ENCODE results near the gene MRPL2. TPM values are rescaled to one million over a fixed set of nuclear protein-coding genes. Genes with fewer than 3 reads are reported as not detected.
A peak's percentile ranks its signal among the peaks of the same experiment; 100 is the strongest.

Gene MRPL2
- total and polyA plus RNA-seq, 2 donors (not counting 1 experiment from before 2014, with no cell fraction given): 45.6 to 52.8 TPM

- WGBS (ENCODE audit: insufficient coverage): 98% methylated on average over 19 of the region's 19 CpGs
- Histone ChIP-seq H4K20me1 (ENCODE audit: control insufficient read depth, insufficient read depth, low read length, poor library complexity, severe bottlenecking) (no peaks in the 10 kb centered on the region), H3K27ac (ENCODE audit: low read length in 2 of 2) (peak overlapping the region in 1 of 2 donors; percentile 85), H3K79me2 (ENCODE audit: control insufficient read depth, insufficient read depth, low read length) (no peaks in the 10 kb centered on the region), H2AFZ (ENCODE audit: insufficient read depth, low read depth, low read length, poor library complexity, severe bottlenecking) (peak overlapping the region; percentile 81), H3K4me3 (ENCODE audit: control extremely low read depth in 1 of 5, extremely low read depth in 1 of 5, insufficient read depth in 1 of 5, low read depth in 2 of 5, low read length in 4 of 5) (no peak overlapping the region), H3K27me3 (replicated peaks in 1 of 4; ENCODE audit: control extremely low read depth in 1 of 4, control insufficient read depth in 3 of 4, insufficient read depth in 4 of 4, low read length in 3 of 4) (no peaks in the 10 kb centered on the region), H3K4me1 (ENCODE audit: control insufficient read depth in 2 of 2, insufficient read depth in 2 of 2, low read length in 2 of 2) (peaks cover 14 to 17% of the 10 kb centered on the region in 2 donors), H3K4me2 (replicated peaks; ENCODE audit: low read depth, low read length, poor library complexity, severe bottlenecking) (peak overlapping the region; percentile 77), H3K9me3 (ENCODE audit: control extremely low read depth in 1 of 3, control insufficient read depth in 2 of 3, insufficient read depth in 1 of 3, low read length in 2 of 3) (no peaks in the 10 kb centered on the region), H3K9ac (ENCODE audit: low read length) (peak overlapping the region; percentile 77), H3K36me3 (replicated peaks in 1 of 2; ENCODE audit: control extremely low read depth in 1 of 2, control insufficient read depth in 1 of 2, extremely low read depth in 1 of 2, insufficient read depth in 2 of 2, low read length in 1 of 2) (peaks cover 0 to 20% of the 10 kb centered on the region in 2 experiments)
- intact Hi-C loops (cut with micrococcal nuclease): loop anchor here (10.0 kb wide), 1 partner anchor 478 kb away; no protein-coding TSS in a partner anchor
- Mint-ChIP-seq H3K27ac (peak overlapping the region; percentile 95), H3K4me1 (peaks cover 28% of the 10 kb centered on the region), H3K27me3 (no peaks in the 10 kb centered on the region), H3K4me3 (peak overlapping the region; percentile 94), H3K9me3 (ENCODE audit: insufficient read depth) (no peaks in the 10 kb centered on the region)
- TF ChIP-seq CTCF (IDR thresholded peaks at IDR 0.05) (no peak), EZH2 (IDR thresholded peaks at IDR 0.05; ENCODE audit: borderline replicate concordance, insufficient read depth, low read depth, low read length, poor library complexity, severe bottlenecking) (no peak)
- no peak for ATAC-seq (ENCODE audit: low read depth)
- ChIA-PET CTCF (interaction anchor here (0.6 kb wide), 1 partner anchor 18 kb away, joined by 3 read pairs; no protein-coding TSS in a partner anchor), POLR2A (interaction anchor here (0.6 to 2.7 kb wide), 2 partner anchors 21 to 123 kb away, joined by 4 to 11 read pairs; partner anchors contain the start of gene CNPY3)
- no peak for DNase-seq
Measured at GRCh38 chr6:43052225-43052841, 6.9 kb downstream of the MRPL2 start.

GRCh38 chr6:43050981-43051380 is 8.3 kb downstream of the MRPL2 start:
- no peak overlapping the region for H3K9ac ChIP-seq (ENCODE audit: low read length)
- 98% methylated on average over 16 of the region's 17 CpGs for WGBS (ENCODE audit: insufficient coverage)
- ATAC-seq (ENCODE audit: low read depth): no peak

More at GRCh38 chr6:43050981-43051380, 8.3 kb downstream of the MRPL2 start:
- peaks cover 0 to 26% of the 10 kb centered on the region in 2 experiments for H3K36me3 ChIP-seq (replicated peaks in 1 of 2; ENCODE audit: control extremely low read depth in 1 of 2, control insufficient read depth in 1 of 2, extremely low read depth in 1 of 2, insufficient read depth in 2 of 2, low read length in 1 of 2)
- intact Hi-C loops (cut with micrococcal nuclease): loop anchor here (10.0 kb wide), 1 partner anchor 476 kb away; no protein-coding TSS in a partner anchor
- H3K4me3 ChIP-seq (ENCODE audit: control extremely low read depth in 1 of 5, extremely low read depth in 1 of 5, insufficient read depth in 1 of 5, low read depth in 2 of 5, low read length in 4 of 5): no peak overlapping the region
- no peaks in the 10 kb centered on the region for H3K79me2 ChIP-seq (ENCODE audit: control insufficient read depth, insufficient read depth, low read length)
- no peak for DNase-seq
- no peak overlapping the region for H2AFZ ChIP-seq (ENCODE audit: insufficient read depth, low read depth, low read length, poor library complexity, severe bottlenecking)
- CTCF ChIA-PET: no interaction called here
- no peak overlapping the region for H3K4me2 ChIP-seq (replicated peaks; ENCODE audit: low read depth, low read length, poor library complexity, severe bottlenecking)
- H3K4me1 Mint-ChIP-seq: peaks cover 27% of the 10 kb centered on the region
- TF ChIP-seq CTCF (IDR thresholded peaks at IDR 0.05) (no peak), EZH2 (IDR thresholded peaks at IDR 0.05; ENCODE audit: borderline replicate concordance, insufficient read depth, low read depth, low read length, poor library complexity, severe bottlenecking) (no peak)
- H3K27ac Mint-ChIP-seq: no peak overlapping the region
- POLR2A ChIA-PET: interaction anchor here (0.6 kb wide), 1 partner anchor 29 kb away, joined by 3 read pairs; no protein-coding TSS in a partner anchor
- H3K27ac ChIP-seq (ENCODE audit: low read length in 2 of 2): no peak overlapping the region
- no peaks in the 10 kb centered on the region for H3K27me3 ChIP-seq (replicated peaks in 1 of 4; ENCODE audit: control extremely low read depth in 1 of 4, control insufficient read depth in 3 of 4, insufficient read depth in 4 of 4, low read length in 3 of 4)
- H3K4me1 ChIP-seq (ENCODE audit: control insufficient read depth in 2 of 2, insufficient read depth in 2 of 2, low read length in 2 of 2): peaks cover 14 to 17% of the 10 kb centered on the region in 2 donors
- no peaks in the 10 kb centered on the region for H3K9me3 Mint-ChIP-seq (ENCODE audit: insufficient read depth)
- H3K9me3 ChIP-seq (ENCODE audit: control extremely low read depth in 1 of 3, control insufficient read depth in 2 of 3, insufficient read depth in 1 of 3, low read length in 2 of 3): no peaks in the 10 kb centered on the region
- H3K4me3 Mint-ChIP-seq: no peak overlapping the region
- no peaks in the 10 kb centered on the region for H4K20me1 ChIP-seq (ENCODE audit: control insufficient read depth, insufficient read depth, low read length, poor library complexity, severe bottlenecking)
- no peaks in the 10 kb centered on the region for H3K27me3 Mint-ChIP-seq

All from B cell (primary cell).